PFSK-1 (cell line): Measurements from ENCODE around the gene ASGR1.

Experiments
- POLR2AphosphoS5 ChIP-seq: IDR thresholded peaks from 2 replicates; pipeline ENCODE4 v1.6.1; 2012; ENCODE audit warnings: low read depth, mild to moderate bottlenecking, control low read depth, low read length, moderate library complexity
- REST ChIP-seq, 2 experiments: IDR thresholded peaks; 2 replicates each; pipeline versions ENCODE4 v1.6.1 to v1.8.0; 2011 to 2012; ENCODE audit warnings: low read depth in 2 of 2, low read length in 2 of 2, control low read depth in 1 of 2, inconsistent platforms in 1 of 2, mild to moderate bottlenecking in 1 of 2, moderate library complexity in 1 of 2; ENCODE audit not compliant: insufficient read depth in 1 of 2

GRCh38 chr17:7137171-7137943 lies 41.8 kb downstream of the ASGR1 start:
- no peak for TF ChIP-seq REST (IDR thresholded peaks at IDR 0.05; ENCODE audit: insufficient read depth in 1 of 2, low read depth in 2 of 2, low read length in 2 of 2)
- TF ChIP-seq POLR2AphosphoS5: no peak
